GM20431 (cell line): Measurements from ENCODE around the gene FAM131C.
"Not testable (repeated sequence)": the region's sequence is repeated elsewhere in the genome, so short reads cannot be mapped to it uniquely, and the experiment has no call there.

Source experiments
- in situ Hi-C: fragments of 300-500 bp; cut with MseI, MboI; formaldehyde crosslinking; loops from one replicate; pipeline ENCODE4 v1.15.0; 2020; ENCODE audit warnings: low sequenced_read_pairs; ENCODE audit not compliant: unreplicated experiment

Gene FAM131C

GRCh38 chr1:16020878-16021277 is 52.6 kb downstream of the FAM131C start:
- in situ Hi-C loops: not testable (repeated sequence)

- in situ Hi-C loops: no loop called here
Observed at GRCh38 chr1:16020325-16020724, 53.1 kb downstream of the FAM131C start.

GRCh38 chr1:16019644-16020277 is 53.7 kb downstream of the FAM131C start:
- in situ Hi-C loops: no loop called here

GRCh38 chr1:16018749-16019643 is 54.5 kb downstream of the FAM131C start:
- in situ Hi-C loops: no loop called here

- in situ Hi-C loops: no loop called here
Observed at GRCh38 chr1:16018308-16018707, 55.1 kb downstream of the FAM131C start.

- in situ Hi-C loops: no loop called here
Observed at GRCh38 chr1:16017461-16018303, 55.8 kb downstream of the FAM131C start, which contains the start of gene HSPB7. TSS of gene HSPB7 (minus strand) at chr1:16018043. CDS start at chr1:16017963, 80 bp downstream.

- in situ Hi-C loops: no loop called here
Observed at GRCh38 chr1:16017076-16017460, 56.4 kb downstream of the FAM131C start.

- in situ Hi-C loops: no loop called here
Observed at GRCh38 chr1:16015960-16016901, 57.2 kb downstream of the FAM131C start.

GRCh38 chr1:16015491-16015890 is 58.0 kb downstream of the FAM131C start:
- in situ Hi-C loops: no loop called here

GRCh38 chr1:16014509-16015482 is 58.7 kb downstream of the FAM131C start:
- in situ Hi-C loops: no loop called here

GRCh38 chr1:16013908-16014258 is 59.6 kb downstream of the FAM131C start:
- in situ Hi-C loops: no loop called here

- in situ Hi-C loops: no loop called here
Observed at GRCh38 chr1:16013220-16013907, 60.1 kb downstream of the FAM131C start.

- in situ Hi-C loops: no loop called here
Observed at GRCh38 chr1:16012590-16013219, 60.7 kb downstream of the FAM131C start.

GRCh38 chr1:16011936-16012589 is 61.4 kb downstream of the FAM131C start:
- in situ Hi-C loops: no loop called here

- in situ Hi-C loops: no loop called here
Observed at GRCh38 chr1:16010837-16011236, 62.6 kb downstream of the FAM131C start.

GRCh38 chr1:16009678-16010077 is 63.8 kb downstream of the FAM131C start:
- in situ Hi-C loops: no loop called here

- in situ Hi-C loops: no loop called here
Observed at GRCh38 chr1:16009030-16009460, 64.4 kb downstream of the FAM131C start.
